Middle frontal gyrus (tissue), 1 donor: ENCODE data around the gene EIF2S2.

Experiments
- DNase-seq: peaks from one replicate; pipeline ENCODE4 v3.0.0-alpha.2; 2015; ENCODE audit warnings: low spot score; ENCODE audit errors: extremely low spot score

EIF2S2 gene

DNA sequence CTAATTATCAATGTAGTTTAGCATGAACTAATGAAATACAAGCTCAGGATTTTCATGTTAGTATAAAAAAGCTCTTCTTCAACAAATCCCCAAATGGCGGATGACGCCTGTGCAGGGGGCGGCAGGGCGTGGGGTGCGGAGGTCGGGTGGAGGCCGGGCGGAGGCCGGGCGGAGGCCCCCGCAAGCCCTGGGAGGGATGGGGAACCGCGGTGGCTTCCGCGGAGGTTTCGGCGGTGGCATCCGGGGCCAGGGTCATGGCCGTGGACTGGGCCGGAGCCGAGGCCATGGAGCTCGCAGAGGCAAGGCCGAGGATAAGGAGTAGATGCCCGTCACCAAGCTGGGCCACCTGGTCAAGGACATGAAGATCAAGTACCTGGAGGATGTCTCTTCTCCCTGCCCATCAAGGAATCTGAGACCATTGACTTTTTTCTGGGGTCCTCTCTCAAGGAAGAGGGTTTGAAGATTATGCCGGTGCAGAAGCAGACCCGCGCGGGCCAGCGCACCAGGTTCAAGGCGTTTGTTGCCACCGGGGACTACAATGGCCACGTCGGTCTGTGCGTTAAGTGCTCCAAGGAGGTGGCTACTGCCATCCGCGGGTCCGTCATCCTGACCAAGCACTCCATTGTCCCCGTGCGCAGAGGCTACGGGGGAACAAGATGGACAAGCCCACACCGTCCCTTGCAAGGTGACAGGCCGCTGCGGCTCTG lies 10.4 kb upstream of the EIF2S2 start:
- DNase-seq: no peak

DNA sequence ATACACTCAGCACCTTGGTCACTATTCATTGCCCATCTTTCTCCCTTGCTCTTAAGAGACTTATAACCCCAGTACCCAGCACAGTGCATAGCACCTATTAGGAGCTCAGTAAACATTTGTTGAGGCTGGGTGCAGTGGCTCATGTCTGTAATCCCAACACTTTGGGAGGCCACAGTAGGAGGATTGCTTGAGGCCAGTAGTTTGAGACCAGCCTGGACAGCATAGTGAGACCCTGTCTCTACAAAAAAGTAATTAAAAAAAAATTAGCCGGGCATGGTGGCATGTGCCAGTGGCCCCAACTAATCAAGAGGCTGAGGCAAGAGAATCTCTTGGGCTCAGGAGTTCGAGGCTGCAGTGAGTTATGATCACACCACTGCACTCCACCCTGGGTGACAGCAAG lies 8.2 kb upstream of the EIF2S2 start:
- no peak for DNase-seq

DNA sequence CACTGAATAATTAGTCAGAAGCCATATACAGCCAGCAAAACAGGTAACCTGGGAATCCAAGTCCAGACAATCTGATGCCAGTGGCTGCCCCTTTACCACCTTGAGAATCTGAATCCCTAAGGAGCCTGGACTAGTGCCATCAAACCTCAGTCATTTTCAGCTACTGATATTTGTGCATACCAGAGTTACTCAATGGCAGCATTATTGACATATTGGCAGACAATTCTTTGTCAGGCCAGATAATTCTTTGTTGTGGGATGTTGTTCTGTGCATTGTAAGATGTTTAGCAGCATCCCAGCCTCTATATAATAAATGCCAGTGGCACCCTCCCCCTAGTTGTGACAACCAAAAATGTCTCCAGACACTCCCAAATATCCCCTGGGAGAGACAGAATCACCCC lies 3.2 kb upstream of the EIF2S2 start:
- DNase-seq: no peak

DNA sequence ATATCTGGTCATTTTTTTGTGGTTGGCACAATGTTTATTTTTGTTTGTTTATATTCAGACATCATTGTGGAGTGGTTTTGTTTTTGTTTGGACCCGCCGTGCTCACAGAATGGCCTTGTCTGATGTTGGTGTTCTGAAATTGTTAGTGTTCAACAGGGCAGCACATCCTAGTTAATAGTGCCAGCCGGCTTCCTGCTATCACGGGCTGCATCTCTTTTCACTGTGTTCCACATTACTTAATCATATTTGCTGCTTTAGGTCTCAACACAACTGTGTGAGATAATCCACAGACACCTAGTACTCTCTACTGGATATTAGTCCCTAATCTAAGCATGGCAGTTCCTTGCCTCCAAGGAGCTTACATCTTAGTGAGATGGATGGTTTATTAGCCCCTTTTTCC lies 2.8 kb upstream of the EIF2S2 start:
- DNase-seq: no peak

DNA sequence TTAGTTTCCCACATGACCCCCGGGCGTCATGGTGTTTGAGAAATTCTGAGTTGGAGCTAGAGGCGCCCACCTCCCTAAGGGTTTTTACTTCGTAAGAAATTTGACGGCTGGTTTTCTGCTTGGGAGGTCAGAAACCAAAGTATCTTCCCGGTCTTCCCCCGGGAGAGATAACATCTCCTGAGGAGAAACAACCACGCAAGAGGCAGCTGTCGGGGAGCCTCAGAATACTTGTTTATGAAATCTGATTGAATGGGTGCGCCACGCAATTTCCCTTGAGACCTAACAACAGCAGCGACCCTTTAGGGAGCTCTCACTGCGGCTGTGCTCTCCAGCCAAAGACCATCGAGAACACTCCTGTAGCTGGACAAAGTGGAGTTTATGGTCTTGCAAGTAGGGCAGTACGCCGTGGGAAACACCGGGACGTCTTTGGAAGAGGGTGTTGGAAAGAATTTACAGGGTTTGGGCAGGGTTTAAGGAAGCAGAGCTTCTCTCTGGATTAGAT lies 608 bp upstream of the EIF2S2 start:
- no peak for DNase-seq

DNA sequence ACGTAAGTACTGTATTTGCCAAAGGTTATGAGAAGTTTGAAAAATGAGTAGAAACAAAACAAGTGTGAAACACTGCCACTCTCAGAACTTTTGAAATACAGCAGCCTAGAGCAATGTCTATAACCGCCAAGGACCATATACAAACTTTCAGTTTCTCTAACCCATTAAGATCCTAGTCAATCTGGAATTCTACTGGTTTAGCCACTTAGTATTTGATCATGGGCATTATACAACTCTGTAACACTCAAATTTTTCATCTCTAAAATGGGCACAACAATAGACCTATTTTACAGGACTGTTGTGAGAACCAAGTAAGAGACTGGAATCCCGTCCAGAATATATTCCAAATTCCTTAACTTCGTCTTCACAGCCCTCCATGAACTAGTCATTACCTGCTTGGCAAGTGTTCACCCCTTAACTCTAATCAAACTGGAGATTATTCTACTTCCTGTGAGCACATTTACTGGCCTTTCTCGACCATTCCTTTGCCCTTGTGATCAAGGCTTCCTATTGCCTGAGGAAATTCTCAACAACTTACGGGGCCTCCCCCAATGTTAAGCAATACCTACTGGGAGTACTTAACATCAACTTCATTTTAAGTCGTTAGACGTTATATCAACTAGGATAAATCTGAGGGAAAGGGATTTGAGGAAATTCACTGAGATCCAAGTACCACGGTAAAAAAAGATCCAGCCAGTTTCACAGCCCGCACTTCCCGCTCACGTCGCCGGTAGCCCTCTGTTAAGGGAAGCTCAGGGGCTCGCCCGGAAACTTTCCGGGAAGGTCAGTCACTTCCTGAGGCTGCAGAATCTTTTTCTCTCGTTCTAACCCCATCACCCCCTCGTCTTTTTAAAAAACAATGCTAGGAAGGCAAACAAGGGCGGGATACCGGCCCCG lies 1.1 kb downstream of the EIF2S2 start:
- DNase-seq: no peak

DNA sequence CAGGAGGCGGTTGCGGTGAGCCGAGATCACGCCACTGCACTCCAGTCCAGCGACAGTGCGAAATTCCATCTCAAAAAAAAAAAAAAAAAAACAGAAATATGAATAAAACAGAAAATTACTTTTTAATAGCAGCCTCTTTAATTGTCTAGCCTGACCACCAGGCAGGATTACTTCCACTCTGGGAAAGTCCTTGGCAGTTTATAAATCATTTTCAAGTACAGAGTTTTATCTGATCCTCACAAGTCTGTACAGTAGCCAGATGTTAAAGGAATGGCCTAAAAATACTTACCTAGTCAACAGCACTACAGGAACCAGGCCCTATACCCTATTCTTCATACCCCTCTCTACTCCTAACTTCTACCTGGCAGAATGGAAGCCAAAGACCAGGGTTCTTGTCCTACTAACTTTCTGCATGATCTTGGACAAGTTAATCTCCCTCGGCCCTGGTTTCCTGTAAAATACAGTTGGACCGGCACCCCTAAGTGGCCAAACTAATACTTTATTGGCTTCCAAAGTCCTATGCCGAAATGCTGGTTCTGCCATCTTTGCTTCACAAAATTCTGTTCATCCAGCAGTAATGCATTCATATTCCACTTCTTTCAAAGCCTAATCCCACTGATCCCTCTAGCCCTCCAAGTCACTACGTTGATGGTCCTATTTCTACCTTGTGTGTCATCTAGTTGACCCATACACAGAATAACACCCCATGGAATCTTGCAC lies 1.9 kb downstream of the EIF2S2 start:
- DNase-seq: no peak

DNA sequence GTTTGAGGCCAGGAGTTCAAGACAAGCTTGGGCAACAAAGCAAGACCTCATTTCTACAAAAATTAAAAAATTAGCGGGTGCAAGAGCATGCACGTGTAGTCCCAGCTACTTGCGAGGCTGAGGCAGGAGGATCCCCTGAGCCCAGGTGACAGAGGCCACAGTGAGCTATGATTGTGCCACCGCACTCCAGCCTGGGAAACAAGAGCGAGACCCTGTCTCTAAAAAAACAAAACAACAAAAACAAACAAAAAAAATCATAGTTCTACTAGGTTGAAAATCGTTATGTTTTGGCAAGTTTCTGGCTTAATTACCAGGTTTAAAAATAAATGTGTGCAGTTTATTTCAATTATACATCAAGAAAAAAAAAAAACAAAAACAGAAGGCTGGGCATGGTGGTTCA lies 2.6 kb downstream of the EIF2S2 start:
- DNase-seq: no peak

DNA sequence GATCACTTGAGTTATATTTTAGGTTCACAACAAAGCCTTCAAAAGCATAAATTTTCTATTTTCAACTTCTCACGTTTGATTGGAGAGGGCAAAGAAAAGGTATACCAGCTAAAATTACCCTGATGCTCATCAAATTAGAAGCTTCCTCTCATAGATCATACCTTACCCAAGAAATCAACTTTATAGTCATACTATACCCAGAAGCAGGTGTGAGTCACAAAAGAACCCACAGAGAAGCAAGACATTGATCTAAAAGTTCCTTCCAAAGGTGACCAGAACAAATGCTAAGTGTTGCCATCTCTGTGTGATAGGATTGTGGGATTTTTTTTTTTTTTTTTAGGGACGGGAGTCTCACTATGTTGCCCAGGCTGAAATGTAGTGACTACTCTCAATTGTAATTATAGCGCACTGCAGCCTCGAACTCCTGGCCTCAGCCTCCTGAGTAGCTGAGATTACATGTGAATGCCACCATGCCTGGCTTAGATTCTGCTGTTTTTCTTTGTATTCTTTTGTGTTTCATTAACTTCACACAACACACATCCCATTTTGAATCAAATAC lies 3.3 kb downstream of the EIF2S2 start:
- no peak for DNase-seq

DNA sequence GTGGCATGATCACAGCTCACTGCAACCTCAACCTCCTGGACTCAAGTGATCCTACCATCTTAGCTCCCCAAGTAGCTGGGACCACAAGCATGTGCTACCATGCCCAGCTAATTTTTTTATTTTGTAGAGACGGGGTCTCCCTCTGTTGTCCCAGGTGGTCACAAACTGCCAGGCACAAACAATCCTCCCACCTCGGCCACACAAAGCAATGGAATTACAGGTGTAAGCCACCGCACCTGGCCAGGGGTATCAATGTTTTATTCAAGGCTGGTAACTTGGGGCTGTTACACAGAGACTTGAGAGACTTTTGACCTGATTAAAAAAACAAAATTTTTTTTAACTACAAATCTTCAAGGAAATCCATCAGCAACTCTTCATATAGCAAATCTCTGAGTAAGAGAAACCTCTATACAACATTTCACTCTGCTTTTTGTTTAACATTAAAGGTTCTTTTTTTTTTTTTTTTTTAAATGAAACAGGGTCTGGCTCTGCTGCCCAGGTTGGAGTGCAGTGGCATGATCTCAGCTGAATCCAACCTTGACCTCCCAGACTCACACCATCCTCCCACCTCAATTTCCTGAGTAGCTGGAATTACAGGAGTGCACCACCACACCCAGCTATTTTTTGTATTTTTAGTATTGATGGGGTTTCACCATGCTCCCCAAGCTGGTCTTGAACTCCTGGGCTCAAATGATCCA lies 5.9 kb downstream of the EIF2S2 start:
- no peak for DNase-seq

DNA sequence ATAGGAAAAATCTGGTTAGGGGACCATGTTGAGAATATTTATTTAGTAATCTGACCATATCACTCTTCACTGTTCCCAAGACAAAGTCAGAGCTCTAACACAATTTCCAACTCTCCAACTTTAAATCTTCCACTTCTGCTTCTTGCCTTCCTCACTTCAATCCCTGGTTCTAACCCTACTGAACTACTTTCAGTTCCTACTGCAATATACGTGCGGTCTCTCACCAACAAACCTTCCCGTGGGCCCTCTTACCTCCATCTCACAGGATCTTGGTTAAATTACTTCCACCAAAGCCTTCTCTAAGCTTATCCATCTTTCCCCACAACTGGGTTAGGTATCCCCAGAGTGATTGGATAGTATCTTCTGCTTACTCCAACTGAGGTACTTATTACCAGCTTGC lies 8.0 kb downstream of the EIF2S2 start:
- no peak for DNase-seq

DNA sequence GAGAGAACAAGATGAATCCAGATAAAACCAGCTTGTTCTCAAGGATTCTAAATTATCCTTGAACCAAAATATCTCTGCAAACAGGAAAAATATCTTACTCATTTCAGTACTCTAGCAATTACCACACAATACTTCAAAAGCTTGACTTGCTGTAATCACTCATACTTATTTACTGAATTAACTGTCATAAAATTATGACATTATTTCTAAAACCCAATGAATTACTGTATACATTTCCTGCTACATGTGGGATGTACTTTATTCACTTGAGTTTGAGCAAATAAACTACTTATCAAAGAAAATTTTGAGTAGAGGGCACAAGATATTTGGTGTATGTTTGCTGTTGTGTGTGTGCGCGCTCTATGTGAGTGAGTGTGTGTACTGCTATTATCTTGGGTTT lies 9.7 kb downstream of the EIF2S2 start:
- no peak for DNase-seq

DNA sequence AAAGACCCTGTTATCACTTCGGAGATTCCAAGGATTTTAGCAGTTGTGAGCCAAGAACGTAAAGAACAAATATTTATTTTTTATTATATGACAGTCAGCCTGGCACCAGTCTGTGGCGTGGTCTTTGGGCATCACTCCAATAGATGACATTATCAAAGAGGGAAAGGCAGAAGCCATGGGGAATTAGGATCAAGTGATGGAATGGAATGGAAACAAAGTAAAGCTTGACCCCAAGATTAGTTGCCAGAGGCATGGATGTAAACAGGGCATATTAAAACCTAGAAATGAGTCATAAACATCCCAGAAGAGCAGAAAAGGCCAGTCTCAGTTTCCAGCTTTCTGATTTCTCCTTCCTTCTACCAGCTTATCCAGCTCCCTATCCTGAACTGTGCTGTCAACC lies 11.5 kb downstream of the EIF2S2 start:
- DNase-seq: no peak

DNA sequence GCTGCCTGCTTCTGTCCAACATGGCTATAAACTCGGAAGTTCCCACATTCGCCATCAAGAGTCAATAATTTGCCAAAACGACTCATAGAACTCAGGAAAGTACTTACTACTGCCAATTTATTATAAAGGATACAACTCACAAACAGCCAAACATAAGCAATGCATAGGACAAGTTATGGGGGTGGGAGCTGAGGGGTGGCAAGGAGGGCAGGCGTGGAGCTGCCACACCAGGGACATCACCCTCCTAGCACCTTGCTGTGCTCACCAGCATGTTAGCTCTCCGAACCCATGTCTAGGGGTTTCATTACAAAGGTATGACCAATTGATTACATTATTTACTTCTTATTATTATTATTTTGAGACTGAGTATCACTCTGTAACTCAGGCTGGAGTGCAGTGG lies 12.4 kb downstream of the EIF2S2 start:
- no peak for DNase-seq

DNA sequence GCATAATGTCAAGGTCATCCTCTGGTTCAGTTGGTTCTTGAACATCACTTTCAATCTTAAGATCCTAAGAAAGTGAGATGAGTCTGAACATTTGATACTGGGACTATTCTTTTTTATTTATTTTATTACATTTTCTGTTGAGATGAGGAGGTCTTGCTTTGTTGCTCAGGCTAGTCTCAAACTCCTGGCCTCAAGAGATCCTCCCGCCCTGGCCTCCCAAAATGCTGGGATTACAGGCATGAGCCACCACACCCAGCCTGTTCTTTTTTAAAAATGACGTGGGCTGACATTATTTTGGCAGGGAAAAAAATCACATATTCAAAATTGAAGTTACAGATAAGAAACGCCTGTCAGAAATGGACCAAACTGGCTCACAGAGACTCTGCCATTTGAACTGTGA lies 13.5 kb downstream of the EIF2S2 start:
- no peak for DNase-seq

DNA sequence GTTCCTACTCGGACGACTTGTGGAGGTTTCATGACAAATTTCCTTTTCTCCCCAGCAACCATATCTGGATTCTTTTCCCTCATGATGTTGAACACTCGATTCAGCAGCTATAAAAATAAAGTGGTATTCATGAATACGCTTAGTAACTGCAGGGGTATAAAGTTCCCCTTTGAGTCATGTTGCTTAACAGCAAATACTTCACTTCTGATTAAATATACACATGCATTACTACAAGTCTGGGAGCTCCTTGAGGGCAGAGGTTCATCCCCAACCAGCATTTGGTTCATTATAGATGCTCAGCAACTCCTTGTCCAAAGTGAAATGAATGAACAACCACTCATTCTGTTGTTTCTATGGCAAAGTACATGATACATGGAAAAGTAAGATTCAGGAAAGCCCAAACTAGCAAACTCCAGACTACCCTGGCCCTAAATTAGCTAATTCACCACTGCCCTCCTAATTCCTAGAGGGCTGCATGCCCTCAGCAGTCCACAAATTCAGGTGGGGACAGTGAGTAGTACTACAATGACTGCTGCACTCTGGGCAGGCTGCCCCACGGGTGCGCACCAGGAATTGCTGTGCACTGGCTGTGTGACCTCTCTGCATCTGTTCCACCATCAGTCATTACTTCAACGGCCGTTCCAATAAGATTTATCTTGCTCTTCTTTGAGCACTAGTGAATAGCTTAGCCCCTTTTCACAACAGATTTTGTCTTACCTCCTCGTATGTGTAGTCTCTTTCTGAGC lies 15.2 kb downstream of the EIF2S2 start:
- no peak for DNase-seq

DNA sequence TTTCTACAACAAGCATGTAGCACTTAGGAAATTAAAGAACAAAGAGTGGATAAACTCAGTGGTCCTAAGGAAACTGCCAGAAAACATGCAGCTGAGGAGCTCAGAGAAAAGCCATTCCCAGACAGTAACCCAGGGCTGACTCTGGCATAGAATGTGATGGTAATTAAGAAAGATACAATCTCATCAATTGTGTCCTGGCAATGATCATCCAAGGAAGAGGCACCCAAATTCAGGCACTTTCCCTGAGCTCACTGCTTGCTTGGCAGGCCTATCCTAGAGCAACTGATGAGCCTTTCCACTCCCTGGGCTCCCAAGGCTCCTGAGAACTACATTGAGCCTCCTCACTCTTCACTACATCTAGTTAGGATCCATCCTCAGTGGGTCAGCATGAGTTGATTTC lies 16.2 kb downstream of the EIF2S2 start:
- no peak for DNase-seq

DNA sequence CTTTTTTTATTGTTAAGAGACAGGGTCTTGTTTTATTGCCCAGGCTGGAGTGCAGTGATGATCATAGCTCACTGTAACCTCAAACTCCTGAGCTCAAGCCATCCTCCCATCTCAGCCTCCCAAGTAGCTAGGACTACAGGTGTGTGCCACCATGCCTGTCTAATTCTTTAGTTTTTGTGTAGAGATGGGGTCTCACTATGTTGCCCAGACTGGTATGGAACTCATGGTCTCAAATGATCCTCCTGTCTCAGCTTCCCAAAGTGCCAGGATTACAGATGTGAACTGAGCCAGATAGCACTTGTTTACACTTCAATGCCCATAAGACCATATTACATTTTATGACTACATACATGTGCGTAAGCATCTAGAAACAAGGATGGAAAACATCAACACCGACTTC lies 18.1 kb downstream of the EIF2S2 start:
- DNase-seq: no peak

DNA sequence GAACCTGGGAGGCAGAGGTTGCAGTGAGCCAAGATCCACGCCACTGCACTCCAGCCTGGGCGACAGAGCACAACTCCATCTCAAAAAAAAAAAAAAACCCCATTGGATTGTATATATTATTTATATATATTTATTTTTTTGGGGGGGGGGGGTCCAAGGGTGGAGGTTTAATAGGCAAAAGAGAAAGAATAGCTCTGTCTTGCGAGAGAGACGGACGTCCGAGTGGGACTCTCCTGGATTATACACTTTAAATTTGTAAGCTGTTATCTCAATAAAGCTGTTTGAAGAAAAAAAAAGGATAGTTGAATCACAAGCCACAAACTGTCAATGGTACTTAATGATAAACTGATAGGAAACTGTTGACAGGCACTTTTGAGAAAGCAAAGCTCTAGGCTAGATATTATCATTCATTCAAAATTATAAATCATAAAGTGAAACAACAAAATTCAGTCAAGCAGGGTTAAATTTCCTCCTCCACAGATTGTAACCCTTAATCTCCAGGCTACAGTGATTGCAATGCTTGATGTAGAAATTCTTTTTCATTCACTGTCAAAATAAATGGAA lies 20.3 kb downstream of the EIF2S2 start:
- no peak for DNase-seq

DNA sequence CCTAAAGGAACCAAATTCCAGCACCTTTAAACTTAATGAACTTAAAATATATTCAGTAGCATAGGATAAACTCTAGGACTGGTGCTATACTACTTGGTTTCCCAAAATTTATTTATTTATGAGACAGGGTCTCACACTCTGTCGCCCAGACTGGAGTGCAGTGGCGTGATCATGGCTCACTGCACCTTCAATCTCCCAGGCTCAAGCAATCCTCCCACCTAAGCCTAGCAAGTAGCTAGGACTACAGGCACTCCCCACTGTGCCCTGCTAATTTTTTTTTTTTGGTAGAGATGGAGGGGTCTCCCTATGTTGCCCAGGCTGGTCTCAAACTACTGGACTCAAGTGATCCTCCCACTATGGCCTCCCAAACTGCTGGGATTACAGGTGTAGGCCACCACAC lies 21.4 kb downstream of the EIF2S2 start:
- DNase-seq: no peak
